ENCODE results near the gene PLAAT1. TPM values are rescaled to one million over a fixed set of nuclear protein-coding genes. Genes with fewer than 3 reads are reported as not detected.

PLAAT1 gene
- 1.6 TPM for polyA plus RNA-seq (2013, experiment 1 of 2; ENCODE audit: insufficient read length)
- 2.0 TPM for polyA plus RNA-seq (2013, experiment 2 of 2; ENCODE audit: insufficient read length)

- peak; percentile 72 for DNase-seq
Measured at GRCh38 chr3:193240850-193241706, at the start of gene PLAAT1. TSS of gene PLAAT1 (plus strand) at chr3:193241222. CDS start at chr3:193255651, 14,429 bp downstream.

- DNase-seq, result no peak
Measured at GRCh38 chr3:193194371-193194770, 46.7 kb upstream of the PLAAT1 start.

GRCh38 chr3:193196746-193197145, 44.3 kb upstream of the PLAAT1 start:
- no peak for DNase-seq

GRCh38 chr3:193207290-193208273, 33.4 kb upstream of the PLAAT1 start:
- no peak for DNase-seq

GRCh38 chr3:193210618-193211017, 30.4 kb upstream of the PLAAT1 start:
- DNase-seq, result no peak

- no peak for DNase-seq
Measured at GRCh38 chr3:193211173-193211572, 29.8 kb upstream of the PLAAT1 start.

- no peak for DNase-seq
Measured at GRCh38 chr3:193211984-193212383, 29.0 kb upstream of the PLAAT1 start.

GRCh38 chr3:193212844-193213243, 28.2 kb upstream of the PLAAT1 start:
- DNase-seq, result no peak

- no peak for DNase-seq
Measured at GRCh38 chr3:193214445-193214844, 26.6 kb upstream of the PLAAT1 start.

GRCh38 chr3:193225302-193226125, 15.5 kb upstream of the PLAAT1 start:
- DNase-seq, result no peak

- no peak for DNase-seq
Measured at GRCh38 chr3:193228206-193228605, 12.8 kb upstream of the PLAAT1 start.

- no peak for DNase-seq
Measured at GRCh38 chr3:193229851-193230420, 11.1 kb upstream of the PLAAT1 start.

- DNase-seq, result no peak
Measured at GRCh38 chr3:193230610-193231009, 10.4 kb upstream of the PLAAT1 start.

- DNase-seq, result no peak
Measured at GRCh38 chr3:193231201-193231600, 9.8 kb upstream of the PLAAT1 start.

- DNase-seq, result no peak
Measured at GRCh38 chr3:193236599-193236998, 4.4 kb upstream of the PLAAT1 start.

GRCh38 chr3:193237030-193237429, 4.0 kb upstream of the PLAAT1 start:
- DNase-seq, result no peak

- DNase-seq, result peak; percentile 8
Measured at GRCh38 chr3:193240436-193240849, 579 bp upstream of the PLAAT1 start.

- peak; percentile 26 for DNase-seq
Measured at GRCh38 chr3:193241716-193242115, 694 bp downstream of the PLAAT1 start.

- no peak for DNase-seq
Measured at GRCh38 chr3:193243571-193243970, 2.5 kb downstream of the PLAAT1 start.

GRCh38 chr3:193248848-193249468, 7.9 kb downstream of the PLAAT1 start:
- no peak for DNase-seq

- DNase-seq, result no peak
Measured at GRCh38 chr3:193250492-193250891, 9.5 kb downstream of the PLAAT1 start.

Measured in fibroblast of skin of scalp (primary cell).